HEK293 (cell line): ENCODE measurements around the gene RFESD.

Source experiments
- CTCF ChIA-PET: fragments of 350-600 bp; formaldehyde crosslinking; extraction: SDS; loops from one replicate; lab custom pipeline; 2021; ENCODE audit warnings: antibody characterized with exemption; lab: Yijun Ruan, JAX
- POLR2A ChIA-PET: fragments of 300-600 bp; formaldehyde crosslinking; extraction: SDS; loops from one replicate; lab custom pipeline; 2020; ENCODE audit warnings: antibody characterized with exemption, inconsistent platforms; lab: Yijun Ruan, JAX
- H3K27ac ChIP-seq: fragments of 200-500 bp; sonication (Bioruptor generic); 2 replicates; pipeline ENCODE4 v1.5.1; 2014; ENCODE audit warnings: low read depth, low read length, control low read depth, inconsistent platforms; ENCODE audit errors: extremely low read depth
- H3K36me3 ChIP-seq, 2 experiments: fragments of 200-500 bp in 1 of 2; sonication (Bioruptor generic) in 1 of 2; 1 replicate in 1 of 2; 2 replicates in 1 of 2; pipeline ENCODE4 v1.5.1; 2014 to 2017; ENCODE audit warnings: inconsistent platforms in 2 of 2, low read length in 2 of 2; ENCODE audit not compliant: control insufficient read depth in 2 of 2, insufficient read depth in 1 of 2
- H3K4me1 ChIP-seq: fragments of 200-500 bp; sonication (Bioruptor generic); 2 replicates; pipeline ENCODE4 v1.5.1; 2014; ENCODE audit warnings: mild to moderate bottlenecking, low read length, inconsistent platforms; ENCODE audit not compliant: control insufficient read depth, insufficient read depth
- H3K4me3 ChIP-seq: 2 replicates; pipeline ENCODE4 v1.5.1; 2011; ENCODE audit warnings: low read depth, mild to moderate bottlenecking, control low read depth, low read length, moderate library complexity
- H3K9me3 ChIP-seq: fragments of 200-500 bp; sonication (Bioruptor generic); 2 replicates; pipeline ENCODE4 v1.5.1; 2014; ENCODE audit warnings: low read depth, low read length, inconsistent platforms; ENCODE audit not compliant: control insufficient read depth, insufficient read depth
- GLI2 ChIP-seq: fragments of 450-650 bp; formaldehyde crosslinking; IDR thresholded peaks from 2 replicates; pipeline ENCODE4; 2017; ENCODE audit warnings: missing biosample characterization, missing genetic modification characterization, low read depth, borderline replicate concordance
- KLF10 ChIP-seq: fragments of 450-650 bp; IDR thresholded peaks from 2 replicates; pipeline ENCODE4 v1.5.1; 2018; ENCODE audit warnings: missing biosample characterization, mild to moderate bottlenecking, missing genetic modification characterization
- KLF8 ChIP-seq: fragments of 450-650 bp; formaldehyde crosslinking; IDR thresholded peaks from 2 replicates; pipeline ENCODE4 v1.5.1; 2016; ENCODE audit warnings: missing biosample characterization, missing genetic modification characterization
- PRDM1 ChIP-seq: fragments of 450-650 bp; formaldehyde crosslinking; IDR thresholded peaks from 2 replicates; pipeline ENCODE4; 2016; ENCODE audit warnings: missing biosample characterization, missing genetic modification characterization
- ZBTB21 ChIP-seq: fragments of 450-650 bp; formaldehyde crosslinking; IDR thresholded peaks from 2 replicates; pipeline ENCODE4 v1.5.1; 2017; ENCODE audit warnings: missing biosample characterization, missing genetic modification characterization
- ZNF394 ChIP-seq: fragments of 450-650 bp; formaldehyde crosslinking; IDR thresholded peaks from 2 replicates; pipeline ENCODE4 v1.5.1; 2016; ENCODE audit warnings: missing biosample characterization, missing genetic modification characterization, mild to moderate bottlenecking, moderate library complexity, borderline replicate concordance
- ZNF501 ChIP-seq: fragments of 450-650 bp; formaldehyde crosslinking; IDR thresholded peaks from 2 replicates; pipeline ENCODE4 v1.5.1; 2016; ENCODE audit warnings: missing biosample characterization, missing genetic modification characterization
- ZNF549 ChIP-seq: fragments of 450-650 bp; IDR thresholded peaks from 2 replicates; pipeline ENCODE4 v1.5.1; 2018; ENCODE audit warnings: missing biosample characterization, missing genetic modification characterization, mild to moderate bottlenecking, inconsistent platforms, moderate library complexity
- ZNF707 ChIP-seq: fragments of 450-650 bp; formaldehyde crosslinking; IDR thresholded peaks from 2 replicates; pipeline ENCODE4 v1.5.1; 2016; ENCODE audit warnings: missing biosample characterization, missing genetic modification characterization
- TF ChIP-seq, protein P1 (sequence below): fragments of 450-650 bp; formaldehyde crosslinking; IDR thresholded peaks from 2 replicates; pipeline ENCODE4 v1.5.1; 2016; ENCODE audit warnings: missing biosample characterization, missing genetic modification characterization
- TF ChIP-seq, protein P2 (sequence below): fragments of 450-650 bp; formaldehyde crosslinking; IDR thresholded peaks from 2 replicates; pipeline ENCODE4 v1.5.1; 2016; ENCODE audit warnings: missing biosample characterization, missing genetic modification characterization
- TF ChIP-seq, protein P3 (sequence below): fragments of 450-650 bp; formaldehyde crosslinking; IDR thresholded peaks from 2 replicates; pipeline ENCODE4 v1.5.1; 2017; ENCODE audit warnings: missing biosample characterization, missing genetic modification characterization
- TF ChIP-seq, protein P4 (sequence below): fragments of 450-650 bp; IDR thresholded peaks from 2 replicates; pipeline ENCODE4 v1.5.1; 2018; ENCODE audit warnings: missing biosample characterization, mild to moderate bottlenecking, missing genetic modification characterization
- TF ChIP-seq, protein P5 (sequence below): fragments of 450-650 bp; formaldehyde crosslinking; IDR thresholded peaks from 2 replicates; pipeline ENCODE4 v1.5.1; 2016; ENCODE audit warnings: missing biosample characterization, missing genetic modification characterization
- TF ChIP-seq, protein P6 (sequence below): fragments of 450-650 bp; formaldehyde crosslinking; IDR thresholded peaks from 2 replicates; pipeline ENCODE4 v1.5.1; 2016; ENCODE audit warnings: missing biosample characterization, missing genetic modification characterization

Gene RFESD

DNA sequence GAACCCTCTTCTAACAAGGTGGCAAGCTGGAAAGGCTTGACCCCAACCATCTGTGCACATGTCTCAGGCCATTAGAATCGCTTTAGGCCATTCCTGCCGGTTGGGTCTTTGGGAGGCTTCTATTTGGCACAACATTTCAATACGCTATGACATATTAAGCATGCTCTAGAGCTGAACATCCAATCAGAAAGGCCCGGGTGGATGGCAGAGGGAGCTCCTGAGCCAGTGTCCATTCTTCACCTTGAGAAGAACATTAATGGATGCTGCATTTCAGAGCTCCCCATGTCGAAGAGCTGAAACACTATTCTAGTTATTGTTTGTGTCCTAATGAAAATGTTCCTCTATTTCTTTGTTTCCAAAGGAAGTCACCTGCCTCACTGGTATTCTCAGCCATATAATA lies 23.4 kb downstream of the RFESD start (continued):
- TF ChIP-seq, protein P1, sequence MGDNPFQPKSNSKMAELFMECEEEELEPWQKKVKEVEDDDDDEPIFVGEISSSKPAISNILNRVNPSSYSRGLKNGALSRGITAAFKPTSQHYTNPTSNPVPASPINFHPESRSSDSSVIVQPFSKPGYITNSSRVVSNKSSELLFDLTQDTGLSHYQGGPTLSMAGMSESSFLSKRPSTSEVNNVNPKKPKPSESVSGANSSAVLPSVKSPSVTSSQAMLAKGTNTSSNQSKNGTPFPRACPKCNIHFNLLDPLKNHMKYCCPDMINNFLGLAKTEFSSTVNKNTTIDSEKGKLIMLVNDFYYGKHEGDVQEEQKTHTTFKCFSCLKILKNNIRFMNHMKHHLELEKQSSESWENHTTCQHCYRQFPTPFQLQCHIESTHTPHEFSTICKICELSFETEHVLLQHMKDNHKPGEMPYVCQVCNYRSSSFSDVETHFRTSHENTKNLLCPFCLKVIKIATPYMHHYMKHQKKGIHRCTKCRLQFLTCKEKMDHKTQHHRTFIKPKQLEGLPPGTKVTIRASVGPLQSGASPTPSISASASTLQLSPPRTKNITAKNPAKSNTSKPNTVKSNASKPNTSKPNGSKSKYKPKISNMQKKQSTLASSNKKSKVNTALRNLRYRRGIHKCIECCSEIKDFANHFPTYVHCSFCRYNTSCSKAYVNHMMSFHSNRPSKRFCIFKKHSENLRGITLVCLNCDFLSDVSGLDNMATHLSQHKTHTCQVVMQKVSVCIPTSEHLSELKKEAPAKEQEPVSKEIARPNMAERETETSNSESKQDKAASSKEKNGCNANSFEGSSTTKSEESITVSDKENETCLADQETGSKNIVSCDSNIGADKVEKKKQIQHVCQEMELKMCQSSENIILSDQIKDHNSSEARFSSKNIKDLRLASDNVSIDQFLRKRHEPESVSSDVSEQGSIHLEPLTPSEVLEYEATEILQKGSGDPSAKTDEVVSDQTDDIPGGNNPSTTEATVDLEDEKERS (tag by site-specific recombination), result no peak
- TF ChIP-seq PRDM1 (tag by site-specific recombination), result no peak

DNA sequence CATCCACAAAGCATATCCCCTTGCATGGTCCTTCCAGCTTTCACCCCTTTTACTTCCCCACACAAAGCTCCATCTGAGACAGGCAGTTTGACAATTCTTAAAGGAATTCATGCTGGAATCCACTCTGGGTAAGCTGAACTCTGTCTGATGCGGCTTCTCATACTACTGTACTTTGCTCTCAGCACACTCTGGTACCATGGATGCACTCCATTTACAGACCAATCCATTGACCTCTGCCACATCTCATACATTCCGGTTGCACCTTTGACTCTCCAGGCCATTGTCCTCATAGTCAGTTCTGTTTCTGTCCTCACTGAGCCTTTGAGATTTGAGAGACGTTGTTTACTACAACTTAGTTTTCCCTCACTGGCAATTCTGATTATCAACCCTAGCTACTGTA lies 24.0 kb downstream of the RFESD start:
- H3K4me1 ChIP-seq, result peaks cover 7% of the 10 kb centered on the region; the same call in 1 of the 2 replicates
- TF ChIP-seq ZBTB21 (tag by site-specific recombination) (no peak), ZNF549 (tag by site-specific recombination) (no peak), KLF10 (no peak), KLF8 (tag by site-specific recombination) (no peak)
- TF ChIP-seq, protein P2, sequence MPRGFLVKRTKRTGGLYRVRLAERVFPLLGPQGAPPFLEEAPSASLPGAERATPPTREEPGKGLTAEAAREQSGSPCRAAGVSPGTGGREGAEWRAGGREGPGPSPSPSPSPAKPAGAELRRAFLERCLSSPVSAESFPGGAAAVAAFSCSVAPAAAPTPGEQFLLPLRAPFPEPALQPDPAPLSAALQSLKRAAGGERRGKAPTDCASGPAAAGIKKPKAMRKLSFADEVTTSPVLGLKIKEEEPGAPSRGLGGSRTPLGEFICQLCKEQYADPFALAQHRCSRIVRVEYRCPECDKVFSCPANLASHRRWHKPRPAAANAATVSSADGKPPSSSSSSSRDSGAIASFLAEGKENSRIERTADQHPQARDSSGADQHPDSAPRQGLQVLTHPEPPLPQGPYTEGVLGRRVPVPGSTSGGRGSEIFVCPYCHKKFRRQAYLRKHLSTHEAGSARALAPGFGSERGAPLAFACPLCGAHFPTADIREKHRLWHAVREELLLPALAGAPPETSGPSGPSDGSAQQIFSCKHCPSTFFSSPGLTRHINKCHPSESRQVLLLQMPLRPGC (tag by site-specific recombination), result no peak
- TF ChIP-seq, all 188 proteins: peak for 0
- ChIA-PET CTCF (interaction anchor here (0.6 to 1.4 kb wide), 7 partner anchors 23 to 165 kb away, joined by 3 to 5 read pairs (median 4); no protein-coding TSS in a partner anchor), POLR2A (interaction anchor here (0.9 to 1.4 kb wide), 2 partner anchors 24 to 60 kb away, joined by 3 to 6 read pairs; partner anchors contain the start of genes RFESD and RHOBTB3)
- Histone ChIP-seq H3K36me3 (no peaks in the 10 kb centered on the region), H3K9me3 (no peaks in the 10 kb centered on the region), H3K4me3 (no peak overlapping the region), H3K27ac (no peak overlapping the region)

DNA sequence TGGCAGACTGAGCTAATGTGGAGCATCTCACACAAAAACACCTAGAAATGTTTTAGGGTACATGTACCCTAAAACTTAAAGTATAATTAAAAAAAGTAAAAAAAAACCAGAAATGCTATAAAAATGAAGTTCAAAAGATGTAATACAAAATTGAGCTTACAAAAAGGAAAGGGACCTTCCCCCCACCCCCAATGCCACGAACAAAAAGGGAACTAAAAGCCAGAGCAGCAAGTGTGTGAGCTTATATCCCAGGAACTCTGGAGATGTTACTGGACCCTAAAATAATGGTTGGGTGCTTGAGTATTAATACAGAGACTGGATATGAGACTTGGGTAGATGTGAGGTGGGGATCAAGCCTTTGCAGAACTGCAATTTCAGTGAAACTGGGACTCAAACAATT lies 25.2 kb downstream of the RFESD start:
- TF ChIP-seq, protein P3, sequence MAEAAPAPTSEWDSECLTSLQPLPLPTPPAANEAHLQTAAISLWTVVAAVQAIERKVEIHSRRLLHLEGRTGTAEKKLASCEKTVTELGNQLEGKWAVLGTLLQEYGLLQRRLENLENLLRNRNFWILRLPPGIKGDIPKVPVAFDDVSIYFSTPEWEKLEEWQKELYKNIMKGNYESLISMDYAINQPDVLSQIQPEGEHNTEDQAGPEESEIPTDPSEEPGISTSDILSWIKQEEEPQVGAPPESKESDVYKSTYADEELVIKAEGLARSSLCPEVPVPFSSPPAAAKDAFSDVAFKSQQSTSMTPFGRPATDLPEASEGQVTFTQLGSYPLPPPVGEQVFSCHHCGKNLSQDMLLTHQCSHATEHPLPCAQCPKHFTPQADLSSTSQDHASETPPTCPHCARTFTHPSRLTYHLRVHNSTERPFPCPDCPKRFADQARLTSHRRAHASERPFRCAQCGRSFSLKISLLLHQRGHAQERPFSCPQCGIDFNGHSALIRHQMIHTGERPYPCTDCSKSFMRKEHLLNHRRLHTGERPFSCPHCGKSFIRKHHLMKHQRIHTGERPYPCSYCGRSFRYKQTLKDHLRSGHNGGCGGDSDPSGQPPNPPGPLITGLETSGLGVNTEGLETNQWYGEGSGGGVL (tag by site-specific recombination), result no peak
- TF ChIP-seq ZNF394 (tag by site-specific recombination) (no peak), ZNF501 (tag by site-specific recombination) (no peak), GLI2 (no peak), ZNF707 (no peak)
- TF ChIP-seq, protein P4, sequence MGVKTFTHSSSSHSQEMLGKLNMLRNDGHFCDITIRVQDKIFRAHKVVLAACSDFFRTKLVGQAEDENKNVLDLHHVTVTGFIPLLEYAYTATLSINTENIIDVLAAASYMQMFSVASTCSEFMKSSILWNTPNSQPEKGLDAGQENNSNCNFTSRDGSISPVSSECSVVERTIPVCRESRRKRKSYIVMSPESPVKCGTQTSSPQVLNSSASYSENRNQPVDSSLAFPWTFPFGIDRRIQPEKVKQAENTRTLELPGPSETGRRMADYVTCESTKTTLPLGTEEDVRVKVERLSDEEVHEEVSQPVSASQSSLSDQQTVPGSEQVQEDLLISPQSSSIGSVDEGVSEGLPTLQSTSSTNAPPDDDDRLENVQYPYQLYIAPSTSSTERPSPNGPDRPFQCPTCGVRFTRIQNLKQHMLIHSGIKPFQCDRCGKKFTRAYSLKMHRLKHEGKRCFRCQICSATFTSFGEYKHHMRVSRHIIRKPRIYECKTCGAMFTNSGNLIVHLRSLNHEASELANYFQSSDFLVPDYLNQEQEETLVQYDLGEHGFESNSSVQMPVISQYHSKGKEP (tag by site-specific recombination), result no peak
- TF ChIP-seq, protein P5, sequence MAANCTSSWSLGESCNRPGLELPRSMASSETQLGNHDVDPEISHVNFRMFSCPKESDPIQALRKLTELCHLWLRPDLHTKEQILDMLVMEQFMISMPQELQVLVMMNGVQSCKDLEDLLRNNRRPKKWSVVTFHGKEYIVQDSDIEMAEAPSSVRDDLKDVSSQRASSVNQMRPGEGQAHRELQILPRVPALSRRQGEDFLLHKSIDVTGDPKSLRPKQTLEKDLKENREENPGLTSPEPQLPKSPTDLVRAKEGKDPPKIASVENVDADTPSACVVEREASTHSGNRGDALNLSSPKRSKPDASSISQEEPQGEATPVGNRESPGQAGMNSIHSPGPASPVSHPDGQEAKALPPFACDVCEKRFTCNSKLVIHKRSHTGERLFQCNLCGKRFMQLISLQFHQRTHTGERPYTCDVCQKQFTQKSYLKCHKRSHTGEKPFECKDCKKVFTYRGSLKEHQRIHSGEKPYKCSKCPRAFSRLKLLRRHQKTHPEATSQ (tag by site-specific recombination), result no peak
- TF ChIP-seq, protein P6, sequence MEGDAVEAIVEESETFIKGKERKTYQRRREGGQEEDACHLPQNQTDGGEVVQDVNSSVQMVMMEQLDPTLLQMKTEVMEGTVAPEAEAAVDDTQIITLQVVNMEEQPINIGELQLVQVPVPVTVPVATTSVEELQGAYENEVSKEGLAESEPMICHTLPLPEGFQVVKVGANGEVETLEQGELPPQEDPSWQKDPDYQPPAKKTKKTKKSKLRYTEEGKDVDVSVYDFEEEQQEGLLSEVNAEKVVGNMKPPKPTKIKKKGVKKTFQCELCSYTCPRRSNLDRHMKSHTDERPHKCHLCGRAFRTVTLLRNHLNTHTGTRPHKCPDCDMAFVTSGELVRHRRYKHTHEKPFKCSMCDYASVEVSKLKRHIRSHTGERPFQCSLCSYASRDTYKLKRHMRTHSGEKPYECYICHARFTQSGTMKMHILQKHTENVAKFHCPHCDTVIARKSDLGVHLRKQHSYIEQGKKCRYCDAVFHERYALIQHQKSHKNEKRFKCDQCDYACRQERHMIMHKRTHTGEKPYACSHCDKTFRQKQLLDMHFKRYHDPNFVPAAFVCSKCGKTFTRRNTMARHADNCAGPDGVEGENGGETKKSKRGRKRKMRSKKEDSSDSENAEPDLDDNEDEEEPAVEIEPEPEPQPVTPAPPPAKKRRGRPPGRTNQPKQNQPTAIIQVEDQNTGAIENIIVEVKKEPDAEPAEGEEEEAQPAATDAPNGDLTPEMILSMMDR, result no peak
- POLR2A ChIA-PET, result interaction anchor here (0.7 kb wide), 1 partner anchor 31 kb away, joined by 4 read pairs; no protein-coding TSS in a partner anchor

More for the DNA sequence above, 25.2 kb downstream of the RFESD start:
- no peak overlapping the region for H3K27ac ChIP-seq
- H3K4me3 ChIP-seq, result no peak overlapping the region
- H3K9me3 ChIP-seq, result no peaks in the 10 kb centered on the region
- CTCF ChIA-PET, result interaction anchor here (0.7 to 2.8 kb wide), 2 partner anchors 8 to 12 kb away, joined by 4 to 23 read pairs; no protein-coding TSS in a partner anchor
- H3K36me3 ChIP-seq, result no peaks in the 10 kb centered on the region
- H3K4me1 ChIP-seq, result peaks cover 7% of the 10 kb centered on the region; the same call in 1 of the 2 replicates
